Thoracic aorta (tissue), 2 donors: ENCODE results near the gene DPPA4. TPM values are rescaled to one million over a fixed set of nuclear protein-coding genes. Genes with fewer than 3 reads are reported as not detected.

Experiments
- ATAC-seq: fragments of 150-250 bp; one replicate; pipeline ENCODE4 v1.8.0; 2017; ENCODE audit warnings: low read depth; ENCODE audit not compliant: insufficient number of reproducible peaks, low FRiP score
- DNase-seq: peaks from one replicate; pipeline ENCODE4 v3.0.0-alpha.2; 2020; ENCODE audit warnings: low spot score
- H3K27ac ChIP-seq, 2 donors: fragments of 200-600 bp; sonication (generic); 1 replicate in 1 of 2; 2 replicates in 1 of 2; pipeline ENCODE4 v1.5.1; 2016; ENCODE audit warnings: mild to moderate bottlenecking in 2 of 2, moderate library complexity in 2 of 2
- H3K27me3 ChIP-seq: fragments of 200-600 bp; sonication (generic); replicated peaks from 2 replicates; pipeline ENCODE4 v1.6.0; 2016; ENCODE audit warnings: mild to moderate bottlenecking; ENCODE audit not compliant: insufficient read depth
- H3K36me3 ChIP-seq: fragments of 200-600 bp; sonication (generic); one replicate; pipeline ENCODE4 v1.5.1; 2016
- H3K4me1 ChIP-seq, 2 donors: fragments of 200-600 bp; sonication (generic); 1 replicate in 1 of 2; 2 replicates in 1 of 2; pipeline versions ENCODE4 v1.5.1 to v1.6.0; 2016; ENCODE audit warnings: low read depth in 2 of 2, mild to moderate bottlenecking in 1 of 2; ENCODE audit not compliant: control insufficient read depth in 1 of 2
- H3K4me3 ChIP-seq: fragments of 200-600 bp; sonication (generic); 2 replicates; pipeline ENCODE4 v1.5.1; 2016; ENCODE audit warnings: mild to moderate bottlenecking
- H3K9me3 ChIP-seq: fragments of 200-600 bp; sonication (generic); 2 replicates; pipeline ENCODE4 v1.5.1; 2016
- CTCF ChIP-seq: fragments of 200-600 bp; sonication (generic); IDR thresholded peaks from one replicate; pipeline ENCODE4 v1.5.1; 2019; ENCODE audit warnings: antibody characterized with exemption
- total RNA-seq, 2 donors: library from RNA; depleted of rRNA; stranded (reverse); fragments of >200 nt; gene quantifications; one replicate each; pipeline versions ENCODE4 v1.1.0 to v1.2.3, GENCODE V29; 2016

Gene DPPA4
- total RNA-seq, 2 donors from 2014 or later = not detected

GRCh38 chr3:109353057-109353456 is 15.7 kb upstream of the DPPA4 start:
- no peak for TF ChIP-seq CTCF
- Histone ChIP-seq H3K36me3 (no peaks in the 10 kb centered on the region), H3K9me3 (no peaks in the 10 kb centered on the region), H3K27me3 (no peaks in the 10 kb centered on the region), H3K4me3 (no peak overlapping the region), H3K4me1 (no peaks in the 10 kb centered on the region), H3K27ac (no peak overlapping the region)
- DNase-seq (no peak), ATAC-seq (no peak)

GRCh38 chr3:109351231-109351630 is 13.9 kb upstream of the DPPA4 start:
- DNase-seq (no peak), ATAC-seq (no peak)
- H3K36me3 ChIP-seq = no peaks in the 10 kb centered on the region
- H3K27ac ChIP-seq = no peak overlapping the region
- no peaks in the 10 kb centered on the region for H3K27me3 ChIP-seq
- no peak for TF ChIP-seq CTCF
- no peaks in the 10 kb centered on the region for H3K9me3 ChIP-seq
- no peak overlapping the region for H3K4me3 ChIP-seq
- no peaks in the 10 kb centered on the region for H3K4me1 ChIP-seq

- no peaks in the 10 kb centered on the region for H3K36me3 ChIP-seq
- H3K9me3 ChIP-seq = no peaks in the 10 kb centered on the region
- no peak for DNase-seq
- no peak for TF ChIP-seq CTCF
- H3K27me3 ChIP-seq = no peaks in the 10 kb centered on the region
- H3K27ac ChIP-seq = no peak overlapping the region
- H3K4me1 ChIP-seq = no peaks in the 10 kb centered on the region
- no peak overlapping the region for H3K4me3 ChIP-seq
- no peak for ATAC-seq
Measured at GRCh38 chr3:109346770-109347295, 9.5 kb upstream of the DPPA4 start.

- Histone ChIP-seq H3K27me3 (no peaks in the 10 kb centered on the region), H3K4me3 (no peak overlapping the region), H3K4me1 (no peaks in the 10 kb centered on the region), H3K9me3 (no peaks in the 10 kb centered on the region), H3K36me3 (no peaks in the 10 kb centered on the region), H3K27ac (no peak overlapping the region)
- TF ChIP-seq CTCF = no peak
- ATAC-seq (no peak), DNase-seq (no peak)
Measured at GRCh38 chr3:109346099-109346498, 8.8 kb upstream of the DPPA4 start.

- Histone ChIP-seq H3K27me3 (no peaks in the 10 kb centered on the region), H3K9me3 (no peaks in the 10 kb centered on the region), H3K4me1 (peaks cover 0 to 4% of the 10 kb centered on the region in 2 donors), H3K27ac (no peak overlapping the region), H3K4me3 (no peak overlapping the region), H3K36me3 (no peaks in the 10 kb centered on the region)
- DNase-seq (no peak), ATAC-seq (no peak)
- no peak for TF ChIP-seq CTCF
Measured at GRCh38 chr3:109339714-109340648, 2.6 kb upstream of the DPPA4 start.
